Activated CD8-positive, alpha-beta memory T cell treated with anti-CD3 and anti-CD28 coated beads for 48 hours (primary cell): ENCODE results near the gene NTMT1.

Source experiments
- DNase-seq, 3 experiments: peaks; one replicate each; pipeline ENCODE4 v3.0.0-alpha.2; 2020; ENCODE audit warnings: low read depth in 2 of 3, low spot score in 2 of 3

Gene NTMT1

DNA sequence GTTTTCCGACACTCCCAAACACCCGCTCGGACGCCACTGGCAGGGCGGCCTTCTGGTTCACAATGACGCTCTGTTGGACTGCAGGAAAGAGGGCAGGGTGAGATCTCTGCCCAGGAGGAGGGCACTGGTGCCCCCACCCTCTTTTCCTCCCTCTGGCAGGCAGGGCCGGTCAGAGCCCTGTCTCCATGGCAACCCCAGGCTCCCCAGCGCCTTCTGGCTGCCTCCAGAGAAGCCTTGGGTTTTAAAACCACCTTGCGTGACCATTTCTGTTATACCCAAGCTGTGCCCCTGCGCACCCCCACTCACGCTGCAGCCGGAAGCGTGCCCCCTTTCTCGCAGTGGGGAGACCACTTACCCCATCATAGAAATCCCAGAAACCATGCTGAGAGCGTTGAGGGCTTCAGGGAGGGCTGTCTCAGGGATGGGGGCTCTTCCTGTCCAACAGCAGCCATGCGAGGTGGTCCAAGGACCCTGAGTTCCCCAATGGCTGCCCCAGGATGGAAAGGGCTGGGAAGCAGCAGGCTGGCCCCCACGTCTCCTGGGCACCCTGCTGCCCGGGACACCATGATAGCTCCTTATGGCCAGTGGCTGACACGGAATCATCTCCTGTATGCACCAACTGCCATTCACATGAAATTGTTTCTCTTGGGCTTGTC, 12.3 kb upstream of the NTMT1 start:
- DNase-seq = no peak

- DNase-seq = no peak
Observed at GRCh38 chr9:129614932-129615331, 11.0 kb upstream of the NTMT1 start.

GRCh38 chr9:129615407-129616285, 10.3 kb upstream of the NTMT1 start:
- DNase-seq = no peak

- DNase-seq = no peak
Observed at GRCh38 chr9:129617167-129617566, 8.8 kb upstream of the NTMT1 start.

DNA sequence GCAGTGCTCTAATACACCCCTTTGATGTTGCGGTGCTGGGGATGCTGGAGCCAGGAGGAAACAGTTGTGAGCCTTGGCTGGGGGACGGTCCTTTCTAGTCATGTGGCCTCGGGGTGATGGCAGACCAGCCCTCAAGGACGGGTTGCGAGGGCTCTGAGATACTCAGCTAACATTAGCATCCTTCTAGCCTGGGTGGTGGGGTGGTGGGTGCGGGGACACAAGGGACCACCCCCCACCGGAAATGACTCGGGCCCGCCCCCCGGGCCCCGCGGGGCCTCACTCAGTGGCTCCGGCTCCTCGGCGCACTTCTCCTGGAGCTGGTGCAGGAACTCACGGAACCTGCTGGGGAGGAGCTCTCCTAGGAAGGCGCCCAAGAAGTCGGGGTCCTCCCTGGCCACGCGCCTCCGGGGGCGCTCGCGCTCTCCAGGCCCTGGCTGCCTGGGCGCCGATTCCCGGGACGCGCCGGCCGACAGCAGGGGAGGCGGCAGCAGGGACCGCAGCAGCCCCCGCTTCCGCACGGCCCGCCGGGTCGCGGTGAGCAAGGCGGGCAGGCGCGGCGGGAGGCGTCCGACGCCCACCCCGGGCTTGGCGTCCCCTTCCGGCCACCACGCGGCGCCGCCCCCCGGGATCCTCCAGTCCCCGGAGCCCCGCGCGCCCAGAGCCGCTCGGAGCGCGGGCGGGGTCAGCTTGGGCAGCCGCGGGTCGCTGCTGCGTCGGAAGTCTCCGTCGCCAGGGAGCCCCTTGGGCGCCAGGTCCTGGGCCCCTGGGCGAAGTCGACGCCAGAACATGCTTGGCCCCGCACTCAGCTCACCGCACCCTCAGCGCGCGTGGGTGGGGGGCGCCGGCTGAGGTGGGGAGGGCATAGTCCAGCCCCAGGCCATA, 5.9 kb upstream of the NTMT1 start:
- no peak for DNase-seq

DNA sequence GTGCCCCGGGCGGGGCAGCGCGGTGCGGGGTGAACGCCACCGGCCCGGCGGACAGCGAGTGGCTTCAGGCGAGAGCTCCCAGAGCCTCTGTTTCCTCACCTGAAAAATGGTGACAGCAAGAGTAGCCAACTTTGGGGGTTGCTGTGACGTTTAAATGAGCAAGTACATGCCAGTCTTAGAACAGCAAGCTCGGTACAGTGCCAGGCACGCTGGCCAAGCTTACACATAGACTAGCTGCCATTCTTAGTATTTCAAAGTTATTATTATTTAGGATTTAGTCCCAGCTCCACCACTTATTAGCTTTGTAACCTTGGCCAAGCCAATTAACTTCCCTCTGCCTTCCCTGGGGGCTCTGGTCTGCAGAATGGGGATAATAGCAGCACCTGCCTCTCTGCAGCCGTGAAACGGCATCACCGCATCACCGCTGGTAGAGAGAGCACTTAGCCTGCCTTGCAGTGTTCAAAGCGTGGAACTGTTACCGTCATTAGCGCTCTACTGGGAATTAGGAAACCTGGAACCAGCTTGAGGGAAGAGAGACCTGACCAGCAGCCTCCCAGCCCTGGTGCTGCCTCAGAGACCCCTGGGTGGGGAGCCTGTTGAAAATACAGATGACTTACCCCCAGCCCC, 5.2 kb upstream of the NTMT1 start, which contains the start of gene C9orf50:
Gene C9orf50, minus strand, starts transcription at position 433 of the 627 bp plus-strand sequence. CDS start 527 bp downstream, outside the sequence.
- no peak for DNase-seq

DNA sequence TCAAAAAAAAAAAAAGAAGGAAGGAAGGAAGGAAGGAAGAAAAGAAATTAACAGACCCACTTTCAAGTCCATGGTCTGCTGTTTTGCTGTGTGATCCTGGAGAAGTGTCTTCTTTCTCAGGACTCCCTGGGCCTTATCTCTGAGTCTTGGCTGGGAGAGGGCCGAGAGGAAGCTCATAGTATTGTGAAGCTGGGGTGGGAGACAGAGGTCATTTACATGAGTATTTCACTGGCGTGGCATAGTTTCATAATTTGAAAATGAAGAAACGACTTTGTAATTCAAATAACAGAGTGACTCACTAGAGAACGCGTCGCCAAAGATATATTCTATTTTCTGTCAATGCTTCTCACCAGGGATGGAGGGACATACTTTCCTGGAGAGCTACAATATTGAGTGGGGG, 2.6 kb upstream of the NTMT1 start:
- DNase-seq = no peak

DNA sequence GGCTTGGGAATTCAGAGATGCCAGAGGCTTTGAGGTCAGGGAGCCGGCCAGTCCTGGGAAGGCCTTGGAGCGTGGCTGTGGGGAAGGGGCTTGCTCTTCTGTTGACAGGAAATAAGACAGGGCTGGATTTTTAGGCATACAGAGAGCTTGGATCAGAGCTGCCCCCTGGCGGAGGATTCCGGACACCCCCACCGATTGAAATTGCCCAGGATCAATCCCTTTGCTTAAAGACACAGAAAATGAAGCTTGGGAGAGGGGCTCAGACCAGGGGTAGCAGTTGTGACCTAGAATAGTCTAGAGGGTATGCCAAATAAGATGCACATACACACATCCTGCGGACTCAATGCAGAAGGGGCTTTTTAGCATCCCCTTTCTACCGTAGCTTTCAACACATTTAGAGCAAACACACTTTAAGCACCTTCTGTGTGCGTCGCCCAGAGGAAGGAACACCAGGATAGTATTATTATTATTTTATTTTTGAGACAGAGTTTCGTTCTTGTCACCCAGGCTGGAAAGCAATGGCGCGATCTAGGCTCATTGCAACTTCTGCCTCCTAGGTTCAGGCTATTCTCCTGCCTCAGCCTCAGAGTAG, 1.7 kb upstream of the NTMT1 start:
- peak in 1 of 3 experiments; percentile 62 for DNase-seq

GRCh38 chr9:129624947-129625346, 1.0 kb upstream of the NTMT1 start:
- DNase-seq = no peak

DNA sequence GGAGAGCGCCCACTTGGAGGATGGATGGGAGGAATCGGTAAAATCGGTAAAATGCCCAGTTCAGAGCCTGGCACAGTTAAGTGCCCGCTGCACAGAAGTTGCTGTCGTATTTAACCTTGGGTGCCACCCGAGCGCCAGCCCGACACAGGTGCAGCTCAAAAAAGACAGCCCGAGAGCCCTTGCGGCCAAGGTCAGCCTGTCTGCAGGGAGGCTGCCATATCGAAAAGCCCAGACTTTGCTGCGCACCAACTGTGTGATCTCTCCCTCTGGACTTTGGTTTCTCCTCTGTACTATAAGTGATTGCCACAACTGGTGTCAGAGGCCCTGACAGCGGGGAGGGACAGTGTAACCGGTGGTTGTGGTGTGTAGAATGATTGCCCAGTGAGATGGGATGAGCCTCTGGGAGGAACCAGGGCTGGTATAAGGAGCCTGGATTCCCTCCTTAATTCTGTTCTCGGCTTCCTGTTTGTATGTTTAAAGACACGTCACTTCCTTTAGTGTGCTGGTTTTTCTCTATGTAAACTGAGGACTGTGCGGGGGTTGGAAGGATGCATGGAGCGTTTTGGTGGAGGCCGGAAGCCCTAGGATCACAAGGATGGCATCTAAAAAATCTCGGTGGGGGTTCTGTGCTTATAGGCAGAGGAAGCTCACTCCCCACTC, 792 bp downstream of the NTMT1 start:
- DNase-seq = no peak

GRCh38 chr9:129627556-129628440, 1.8 kb downstream of the NTMT1 start:
- no peak for DNase-seq

GRCh38 chr9:129628709-129629108, 2.7 kb downstream of the NTMT1 start:
- DNase-seq = no peak

DNA sequence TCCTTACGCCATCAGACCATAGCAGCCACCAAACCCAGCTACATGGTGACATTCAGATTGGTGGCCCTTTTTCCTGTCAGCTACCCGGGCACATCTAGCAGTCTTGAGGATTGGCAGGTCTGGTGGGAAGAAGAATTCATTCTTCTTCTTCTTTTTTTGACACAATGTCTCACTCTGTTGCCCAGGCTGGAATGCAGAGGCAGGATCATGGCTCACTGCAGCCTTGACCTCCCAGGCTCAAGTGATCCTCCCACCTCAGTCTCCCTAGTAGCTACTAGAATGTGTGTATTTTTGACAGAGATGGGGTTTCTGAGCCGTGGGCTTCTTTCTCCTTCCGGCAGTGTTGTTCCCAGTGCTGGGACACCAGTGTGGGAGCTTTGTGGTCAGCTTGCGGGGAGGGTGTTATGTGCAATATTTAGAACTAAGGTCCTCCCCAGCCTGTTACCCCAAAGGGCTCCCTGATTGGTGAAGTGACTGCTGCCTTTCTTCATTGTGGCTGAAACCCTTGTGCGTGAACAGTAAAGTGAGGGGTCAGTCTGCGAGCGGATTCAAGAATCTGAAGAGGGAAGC, 3.4 kb downstream of the NTMT1 start:
- DNase-seq = no peak

- DNase-seq = no peak
Observed at GRCh38 chr9:129630967-129631673, 5.2 kb downstream of the NTMT1 start.

DNA sequence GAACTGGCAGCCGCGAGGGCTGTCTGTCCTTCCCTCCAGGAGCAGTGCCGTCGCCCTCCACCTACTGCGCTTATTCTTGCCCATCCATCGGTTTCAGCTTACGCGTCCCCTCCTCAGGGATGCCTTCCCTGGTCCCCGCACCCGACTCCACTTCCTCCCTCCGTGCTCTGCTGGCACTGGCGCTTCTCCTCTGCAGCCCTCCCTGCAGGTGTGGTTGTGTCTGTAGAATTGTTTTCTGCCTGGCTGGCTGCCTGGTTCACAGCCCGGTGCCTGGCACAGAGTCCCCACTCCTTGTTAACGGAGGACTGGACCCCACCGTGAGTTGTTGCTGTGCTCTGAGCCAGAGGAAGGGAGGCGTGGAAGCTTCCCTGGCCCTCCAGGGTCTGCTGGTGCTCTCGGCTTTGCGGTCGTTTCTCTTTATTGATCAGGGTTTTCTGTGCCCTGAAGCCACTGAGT, 5.7 kb downstream of the NTMT1 start:
- no peak for DNase-seq

GRCh38 chr9:129632460-129632859, 6.5 kb downstream of the NTMT1 start:
- no peak for DNase-seq

DNA sequence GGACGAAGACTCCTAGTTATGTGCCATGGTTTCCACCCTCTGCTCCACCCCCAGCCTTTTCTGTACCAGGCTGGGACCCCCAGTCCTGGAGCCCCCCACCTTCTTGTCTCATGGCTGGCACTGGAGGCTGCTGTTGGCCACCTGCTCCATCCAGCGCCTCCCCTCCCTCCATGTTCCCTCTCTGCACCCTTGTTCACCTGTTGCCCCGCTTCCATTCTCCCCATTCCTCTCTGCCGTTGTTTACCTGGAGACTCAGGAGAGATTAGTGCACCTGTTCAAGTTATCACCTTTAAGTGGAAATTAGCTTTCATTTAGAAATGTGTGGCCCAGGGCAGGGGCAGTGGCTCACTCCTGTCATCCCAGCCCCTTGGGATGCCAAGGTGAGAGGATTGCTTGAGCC, 7.2 kb downstream of the NTMT1 start:
- DNase-seq = no peak

DNA sequence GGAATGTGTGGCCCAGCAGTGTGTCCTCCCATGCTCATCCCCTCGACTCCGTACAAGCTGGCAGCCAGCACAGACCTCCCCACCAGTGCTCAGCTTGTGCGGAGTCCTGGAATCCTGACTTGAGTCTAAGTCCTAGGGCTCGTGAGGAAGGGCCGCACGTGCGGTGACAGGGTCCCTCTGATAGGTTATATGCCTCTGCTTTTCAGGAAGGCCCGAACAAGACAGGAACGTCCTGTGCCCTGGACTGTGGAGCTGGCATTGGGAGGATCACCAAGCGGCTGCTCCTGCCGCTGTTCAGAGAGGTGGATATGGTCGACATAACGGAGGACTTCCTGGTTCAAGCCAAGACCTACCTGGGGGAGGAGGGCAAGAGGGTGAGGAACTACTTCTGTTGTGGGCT, 7.9 kb downstream of the NTMT1 start:
- DNase-seq = no peak
